ENCODE measurements around the gene IL5.
"Not testable (repeated sequence)": the region's sequence is repeated elsewhere in the genome, so short reads cannot be mapped to it uniquely, and the experiment has no call there.

IL5 gene

DNA sequence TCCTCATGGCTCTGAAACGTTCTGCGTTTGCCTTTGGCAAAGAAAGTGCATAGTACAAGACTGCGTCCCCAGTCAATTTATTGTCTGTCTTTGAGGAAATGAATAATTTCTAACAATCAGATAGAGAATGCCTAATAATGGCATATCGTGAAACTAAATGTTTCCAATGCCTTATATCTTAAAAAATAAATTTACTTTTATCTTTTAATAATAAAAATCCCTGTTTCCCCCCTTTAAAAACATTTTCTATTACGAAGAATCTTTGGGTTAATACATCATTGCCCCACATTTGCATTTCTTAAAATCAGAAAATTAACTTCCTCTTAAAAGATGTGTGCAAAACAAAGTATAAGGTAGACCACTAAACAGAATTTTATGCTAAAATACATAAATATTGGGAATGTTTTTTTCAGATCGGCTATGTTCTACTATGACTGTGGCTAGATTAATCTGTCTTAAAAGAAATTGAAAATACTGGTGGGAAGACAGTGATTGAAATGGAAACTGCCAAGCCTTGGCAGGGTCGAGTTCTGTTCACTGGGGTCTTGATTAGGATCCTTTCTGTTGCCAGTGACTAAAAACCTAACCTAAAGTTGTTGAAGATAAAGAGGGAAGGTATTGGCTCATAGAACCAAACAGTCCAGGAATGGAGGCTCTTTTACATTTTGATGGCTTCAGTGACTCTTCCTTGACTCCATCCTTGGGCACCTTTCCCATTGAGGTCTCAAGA lies at the start of gene IL5:
IL5 (minus strand) TSS at position 51 of the 730 bp plus-strand sequence; CDS start at position 7, 44 bp downstream.
- in situ Hi-C loops (cut with MboI; ENCODE audit: low sequenced_read_pairs), result loop anchor here (25.0 kb wide), 1 partner anchor 269 kb away; the partner anchor contains the start of gene SOWAHA

DNA sequence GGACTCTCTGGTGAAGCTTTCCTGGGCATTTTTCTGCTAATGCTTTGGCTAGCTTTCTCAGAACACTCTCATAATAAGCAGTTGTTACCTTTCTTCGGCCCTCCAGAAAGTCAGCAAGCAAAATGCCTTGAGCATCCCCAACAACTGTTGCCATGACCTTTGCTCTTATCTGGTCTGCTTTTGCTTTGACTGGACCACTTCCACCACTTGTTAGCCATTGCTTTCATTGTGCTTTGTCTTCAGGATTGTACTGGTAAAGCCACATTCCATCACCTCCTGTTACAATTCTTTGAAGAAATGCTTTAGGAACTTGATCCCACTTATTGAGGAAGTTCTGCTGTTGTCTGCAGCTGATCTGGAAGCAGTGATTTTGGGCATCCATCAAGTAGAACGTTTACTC lies 49.2 kb upstream of the IL5 start:
- in situ Hi-C loops (cut with MboI; ENCODE audit: low sequenced_read_pairs), result no loop called here

DNA sequence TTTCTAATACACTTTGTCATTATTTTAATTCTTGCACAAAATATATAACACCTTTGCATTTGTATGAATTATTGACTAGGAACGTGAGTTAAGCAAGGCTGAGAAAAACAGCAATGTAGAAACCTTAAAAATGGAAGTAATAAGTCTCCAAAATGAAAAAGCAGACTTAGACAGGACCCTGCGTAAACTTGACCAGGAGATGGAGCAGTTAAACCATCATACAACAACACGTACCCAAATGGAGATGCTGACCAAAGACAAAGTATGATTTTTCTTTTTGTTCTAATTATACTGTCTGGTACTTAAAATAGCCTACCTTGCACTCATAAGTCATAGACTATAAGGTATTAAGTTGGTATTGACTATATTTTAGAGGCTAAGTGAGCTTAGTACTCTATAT lies 47.8 kb upstream of the IL5 start:
- in situ Hi-C loops (cut with MboI; ENCODE audit: low sequenced_read_pairs), result no loop called here

DNA sequence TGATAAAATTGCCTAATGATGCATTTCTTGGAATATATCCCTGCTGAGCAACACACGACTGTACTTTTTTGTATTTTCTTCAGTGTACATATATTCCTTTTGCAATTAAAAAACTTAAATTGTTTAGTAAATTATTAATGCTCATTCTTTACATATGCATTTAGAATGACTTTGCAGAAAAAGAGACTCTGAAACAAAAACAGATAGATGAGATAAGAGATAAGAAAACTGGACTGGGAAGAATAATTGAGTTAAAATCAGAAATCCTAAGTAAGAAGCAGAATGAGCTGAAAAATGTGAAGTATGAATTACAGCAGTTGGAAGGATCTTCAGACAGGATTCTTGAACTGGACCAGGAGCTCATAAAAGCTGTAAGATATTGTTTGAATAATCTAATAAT lies 46.1 kb upstream of the IL5 start:
- in situ Hi-C loops (cut with MboI; ENCODE audit: low sequenced_read_pairs), result no loop called here

DNA sequence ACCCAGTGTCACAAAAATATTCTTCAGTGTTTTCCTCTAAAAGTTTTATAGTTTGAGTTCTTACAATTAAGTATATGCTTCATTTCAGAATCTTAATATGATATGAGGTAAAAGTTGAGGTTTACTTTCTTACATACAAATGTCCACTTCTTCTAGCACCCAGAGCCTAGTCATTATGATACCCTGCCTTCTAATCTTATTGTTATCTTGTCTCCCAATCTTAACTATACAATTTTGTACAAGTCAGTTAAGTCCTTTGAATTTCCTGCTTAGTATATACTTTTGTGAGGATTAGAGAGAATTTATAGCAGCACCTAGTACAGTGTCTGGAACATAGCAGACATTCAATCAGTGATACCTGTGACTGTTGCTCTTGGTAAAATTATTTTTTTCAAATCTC lies 42.7 kb upstream of the IL5 start:
- in situ Hi-C loops (cut with MboI; ENCODE audit: low sequenced_read_pairs), result no loop called here

DNA sequence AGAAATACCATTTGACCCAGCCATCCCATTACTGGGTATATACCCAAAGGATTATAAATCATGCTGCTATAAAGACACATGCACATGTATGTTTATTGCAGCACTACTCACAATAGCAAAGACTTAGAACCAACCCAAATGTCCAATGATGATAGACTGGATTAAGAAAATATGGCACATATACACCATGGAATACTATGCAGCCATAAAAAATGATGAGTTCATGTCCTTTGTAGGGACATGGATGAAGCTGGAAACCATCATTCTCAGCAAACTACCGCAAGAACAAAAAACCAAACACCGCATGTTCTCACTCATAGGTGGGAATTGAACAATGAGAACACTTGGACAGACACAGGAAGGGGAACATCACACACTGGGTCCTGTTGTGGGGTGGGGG lies 41.2 kb upstream of the IL5 start:
- in situ Hi-C loops (cut with MboI; ENCODE audit: low sequenced_read_pairs), result not testable (repeated sequence)

DNA sequence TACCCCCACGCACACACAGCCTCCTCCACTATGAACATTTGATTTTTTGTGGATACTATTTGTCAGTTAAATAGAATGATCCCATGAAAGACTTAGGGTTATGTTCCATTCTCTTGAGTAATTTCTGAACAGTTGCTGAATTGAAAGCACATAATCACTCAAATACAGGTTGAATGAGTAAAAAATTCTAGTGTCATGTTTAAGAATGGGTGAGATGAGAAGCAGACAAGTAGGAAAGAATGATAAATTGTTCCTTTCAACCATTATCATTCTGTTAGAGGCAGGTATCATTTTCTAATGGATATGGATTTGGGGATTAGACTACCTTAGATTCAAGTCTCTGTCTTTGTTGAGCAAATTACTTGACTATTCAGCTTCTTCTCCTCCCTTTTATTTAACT lies 32.8 kb upstream of the IL5 start:
- in situ Hi-C loops (cut with MboI; ENCODE audit: low sequenced_read_pairs), result no loop called here

DNA sequence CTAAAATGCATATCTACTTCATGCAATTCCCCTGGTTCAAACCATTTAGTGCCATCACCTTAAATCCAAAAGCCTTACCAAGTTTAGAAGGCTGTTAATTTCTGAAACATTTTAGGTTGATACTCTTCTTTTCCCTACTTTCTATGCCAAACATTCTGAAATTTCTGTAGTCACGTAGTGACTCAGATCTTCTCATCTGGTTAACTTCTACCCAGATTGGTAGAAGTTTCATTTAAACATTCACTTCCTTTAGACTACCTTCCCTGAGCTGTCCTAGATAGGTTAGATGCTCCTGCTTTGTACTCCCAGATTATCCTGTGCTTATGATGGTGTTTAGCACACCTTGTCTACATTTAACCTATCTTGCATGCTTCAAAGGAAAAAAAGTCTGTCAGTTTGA lies 23.3 kb upstream of the IL5 start:
- in situ Hi-C loops (cut with MboI; ENCODE audit: low sequenced_read_pairs), result no loop called here

DNA sequence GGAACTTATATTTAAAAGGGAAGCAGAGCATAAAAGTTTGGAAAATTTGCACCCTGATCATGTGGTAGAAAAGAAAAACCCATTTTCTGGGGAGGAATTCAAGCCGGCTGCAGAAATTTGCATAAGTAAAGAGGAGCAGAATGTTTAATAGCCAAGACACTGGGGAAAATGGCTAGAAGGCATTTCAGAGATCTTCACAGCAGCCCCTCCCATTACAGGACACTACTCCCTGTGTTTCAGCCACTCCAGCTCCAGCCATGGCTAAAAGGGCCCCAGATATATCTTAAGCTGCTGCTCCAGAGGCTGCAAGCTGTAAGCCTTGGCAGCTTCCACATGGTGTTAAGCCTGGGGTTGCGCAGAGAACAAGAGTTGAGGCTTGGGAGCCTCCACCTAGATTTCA lies 21.2 kb upstream of the IL5 start:
- in situ Hi-C loops (cut with MboI; ENCODE audit: low sequenced_read_pairs), result not testable (repeated sequence)

GRCh38 chr5:132561601-132562000 lies 18.3 kb upstream of the IL5 start:
- in situ Hi-C loops (cut with MboI; ENCODE audit: low sequenced_read_pairs), result no loop called here

- in situ Hi-C loops (cut with MboI; ENCODE audit: low sequenced_read_pairs), result no loop called here
These were observed 16.2 kb upstream of the IL5 start for GRCh38 chr5:132559383-132560060.

DNA sequence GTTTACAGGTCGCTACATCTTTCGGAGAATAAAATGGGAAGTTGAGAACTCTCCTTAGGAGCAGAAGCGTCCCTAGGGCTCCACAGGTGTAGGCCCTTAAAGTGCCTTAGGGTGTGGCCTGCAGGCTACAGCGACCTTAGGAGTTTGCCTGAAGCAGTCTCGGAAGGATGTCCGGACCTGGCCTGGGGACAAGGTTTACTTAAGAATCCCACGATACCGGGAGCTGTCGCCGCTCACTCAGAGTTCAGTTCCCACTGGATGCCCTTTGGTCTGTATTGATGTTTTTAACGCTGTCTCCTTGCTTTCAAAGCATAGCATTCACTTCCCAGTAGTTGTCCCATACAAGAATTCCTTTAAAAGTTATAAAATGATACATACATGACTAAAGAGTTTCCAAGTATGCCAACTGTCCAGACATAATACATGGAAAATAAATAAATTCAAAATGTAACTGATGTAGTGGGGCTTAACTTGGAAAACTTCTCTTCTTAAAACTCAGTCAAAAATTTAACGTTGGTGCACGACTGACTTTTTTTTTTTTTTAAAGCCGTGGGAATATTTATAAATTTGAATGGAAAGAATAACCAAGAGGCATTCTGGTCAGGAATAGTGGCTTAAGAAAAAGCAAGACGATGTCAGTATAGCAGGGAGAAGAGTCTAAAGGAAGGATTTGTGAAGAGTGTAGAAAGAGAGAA lies 14.3 kb upstream of the IL5 start:
- in situ Hi-C loops (cut with MboI; ENCODE audit: low sequenced_read_pairs), result no loop called here

GRCh38 chr5:132556763-132557477 lies 13.6 kb upstream of the IL5 start, which contains the start of gene RAD50:
Gene RAD50 (plus strand): TSS chr5:132556977. CDS start chr5:132557325, 348 bp downstream.
- in situ Hi-C loops (cut with MboI; ENCODE audit: low sequenced_read_pairs), result no loop called here

DNA sequence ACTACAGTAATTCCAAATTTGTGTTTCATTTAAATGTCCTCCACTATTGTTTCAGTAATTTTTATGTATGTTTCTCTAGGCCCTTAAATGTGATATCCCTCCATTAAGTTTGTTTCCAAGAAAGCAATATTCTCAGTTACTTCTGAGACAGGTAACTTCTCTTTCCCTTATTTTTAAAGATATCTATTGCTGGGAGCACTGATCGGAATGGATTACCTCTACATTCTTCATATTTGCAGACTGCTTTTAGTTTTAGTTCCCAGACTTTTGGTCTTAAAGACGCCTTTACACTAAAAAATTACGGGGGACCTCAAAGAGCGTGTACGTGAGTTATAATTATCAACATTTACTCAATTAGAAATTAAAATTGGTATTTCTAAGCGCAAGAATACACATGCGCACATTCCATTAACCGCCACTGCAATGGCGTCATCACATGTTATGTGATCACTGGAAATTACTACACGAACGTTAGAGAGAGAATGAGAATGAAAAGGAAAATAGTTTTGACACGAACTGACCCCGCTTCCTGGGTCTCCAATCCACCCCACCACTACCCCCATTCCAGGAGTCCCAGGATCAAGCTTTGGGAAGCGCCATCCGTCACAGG lies 12.9 kb upstream of the IL5 start:
- in situ Hi-C loops (cut with MboI; ENCODE audit: low sequenced_read_pairs), result no loop called here

GRCh38 chr5:132549576-132549975 lies 6.3 kb upstream of the IL5 start:
- in situ Hi-C loops (cut with MboI; ENCODE audit: low sequenced_read_pairs), result loop anchor here (25.0 kb wide), 1 partner anchor 263 kb away; the partner anchor contains the start of gene SOWAHA

- in situ Hi-C loops (cut with MboI; ENCODE audit: low sequenced_read_pairs), result loop anchor here (25.0 kb wide), 1 partner anchor 263 kb away; the partner anchor contains the start of gene SOWAHA
These were observed 5.5 kb upstream of the IL5 start for GRCh38 chr5:132548834-132549233.

DNA sequence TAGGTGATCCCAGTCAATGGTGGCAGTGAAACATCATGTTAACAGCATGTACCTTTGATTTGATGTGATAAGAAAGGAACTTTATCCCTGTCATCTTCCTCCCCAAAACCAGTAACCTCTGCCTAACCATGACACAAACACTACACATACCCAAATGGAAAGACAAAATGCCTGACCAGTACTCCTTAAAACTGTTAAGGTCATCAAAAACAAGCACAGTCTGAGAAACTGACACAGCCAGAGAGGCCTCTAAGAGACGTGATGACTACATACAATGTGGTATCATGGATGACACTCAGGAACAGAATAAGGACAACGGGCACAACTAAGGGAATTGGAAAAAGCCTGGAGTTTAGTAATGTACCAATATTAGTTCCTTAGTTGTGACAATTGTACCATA lies 3.9 kb upstream of the IL5 start:
- in situ Hi-C loops (cut with MboI; ENCODE audit: low sequenced_read_pairs), result loop anchor here (25.0 kb wide), 1 partner anchor 265 kb away; the partner anchor contains the start of gene SOWAHA

GRCh38 chr5:132546108-132546507 lies 2.8 kb upstream of the IL5 start:
- in situ Hi-C loops (cut with MboI; ENCODE audit: low sequenced_read_pairs), result loop anchor here (25.0 kb wide), 1 partner anchor 266 kb away; the partner anchor contains the start of gene SOWAHA

- in situ Hi-C loops (cut with MboI; ENCODE audit: low sequenced_read_pairs), result loop anchor here (25.0 kb wide), 1 partner anchor 272 kb away; the partner anchor contains the start of gene SOWAHA
These were observed 2.6 kb downstream of the IL5 start for GRCh38 chr5:132540764-132541163.

- in situ Hi-C loops (cut with MboI; ENCODE audit: low sequenced_read_pairs), result loop anchor here (25.0 kb wide), 1 partner anchor 272 kb away; the partner anchor contains the start of gene SOWAHA
These were observed 3.2 kb downstream of the IL5 start for GRCh38 chr5:132540149-132540548.

All from HL-60/S4 (cell line).